HEK293 (cell line): Measurements from ENCODE around the gene ZC3H4.
A peak's percentile ranks its signal among the peaks of the same experiment; 100 is the strongest.

Experiments
- CTCF ChIA-PET: fragments of 350-600 bp; formaldehyde crosslinking; extraction: SDS; loops from one replicate; lab custom pipeline; 2021; ENCODE audit warnings: antibody characterized with exemption; lab: Yijun Ruan, JAX
- POLR2A ChIA-PET: fragments of 300-600 bp; formaldehyde crosslinking; extraction: SDS; loops from one replicate; lab custom pipeline; 2020; ENCODE audit warnings: antibody characterized with exemption, inconsistent platforms; lab: Yijun Ruan, JAX
- H3K27ac ChIP-seq: fragments of 200-500 bp; sonication (Bioruptor generic); 2 replicates; pipeline ENCODE4 v1.5.1; 2014; ENCODE audit warnings: low read depth, low read length, control low read depth, inconsistent platforms; ENCODE audit errors: extremely low read depth
- H3K36me3 ChIP-seq, 2 experiments: fragments of 200-500 bp in 1 of 2; sonication (Bioruptor generic) in 1 of 2; 1 replicate in 1 of 2; 2 replicates in 1 of 2; pipeline ENCODE4 v1.5.1; 2014 to 2017; ENCODE audit warnings: inconsistent platforms in 2 of 2, low read length in 2 of 2; ENCODE audit not compliant: control insufficient read depth in 2 of 2, insufficient read depth in 1 of 2
- H3K4me1 ChIP-seq: fragments of 200-500 bp; sonication (Bioruptor generic); 2 replicates; pipeline ENCODE4 v1.5.1; 2014; ENCODE audit warnings: mild to moderate bottlenecking, low read length, inconsistent platforms; ENCODE audit not compliant: control insufficient read depth, insufficient read depth
- H3K4me3 ChIP-seq: 2 replicates; pipeline ENCODE4 v1.5.1; 2011; ENCODE audit warnings: low read depth, mild to moderate bottlenecking, control low read depth, low read length, moderate library complexity
- H3K9me3 ChIP-seq: fragments of 200-500 bp; sonication (Bioruptor generic); 2 replicates; pipeline ENCODE4 v1.5.1; 2014; ENCODE audit warnings: low read depth, low read length, inconsistent platforms; ENCODE audit not compliant: control insufficient read depth, insufficient read depth
- HOXC10 ChIP-seq: sonication (generic); formaldehyde crosslinking; IDR thresholded peaks from 2 replicates; pipeline ENCODE4 v1.8.1; 2023; ENCODE audit warnings: mild to moderate bottlenecking, missing genetic modification reagents
- MZF1 ChIP-seq: fragments of 450-650 bp; formaldehyde crosslinking; IDR thresholded peaks from 2 replicates; pipeline ENCODE4 v1.5.1; 2017; ENCODE audit warnings: missing biosample characterization, missing genetic modification characterization, borderline replicate concordance
- TCF7L2 ChIP-seq: IDR thresholded peaks from 2 replicates; pipeline ENCODE4 v1.6.1; 2011; ENCODE audit warnings: low read depth, mild to moderate bottlenecking, inconsistent platforms, low read length, moderate library complexity, borderline replicate concordance
- ZBTB17 ChIP-seq: fragments of 450-650 bp; formaldehyde crosslinking; IDR thresholded peaks from 2 replicates; pipeline ENCODE4 v1.5.1; 2016; ENCODE audit warnings: missing biosample characterization, missing genetic modification characterization
- ZBTB20 ChIP-seq: fragments of 450-650 bp; formaldehyde crosslinking; IDR thresholded peaks from 2 replicates; pipeline ENCODE4 v1.5.1; 2016; ENCODE audit warnings: missing biosample characterization, missing genetic modification characterization
- ZNF133 ChIP-seq: fragments of 450-650 bp; formaldehyde crosslinking; IDR thresholded peaks from 2 replicates; pipeline ENCODE4 v1.5.1; 2016; ENCODE audit warnings: missing biosample characterization, missing genetic modification characterization
- ZNF354C ChIP-seq: fragments of 450-650 bp; formaldehyde crosslinking; IDR thresholded peaks from 2 replicates; pipeline ENCODE4 v1.5.1; 2016; ENCODE audit warnings: missing biosample characterization, missing genetic modification characterization, low read depth, borderline replicate concordance
- ZNF530 ChIP-seq: fragments of 450-650 bp; formaldehyde crosslinking; IDR thresholded peaks from 2 replicates; pipeline ENCODE4 v1.5.1; 2016; ENCODE audit warnings: low read depth, missing biosample characterization, missing genetic modification characterization
- ZNF596 ChIP-seq: fragments of 450-650 bp; IDR thresholded peaks from 2 replicates; pipeline ENCODE4 v1.5.0; 2018; ENCODE audit warnings: missing biosample characterization, mild to moderate bottlenecking, missing genetic modification characterization, moderate library complexity
- ZNF776 ChIP-seq: fragments of 450-650 bp; formaldehyde crosslinking; IDR thresholded peaks from 2 replicates; pipeline ENCODE4 v1.5.0; 2017; ENCODE audit warnings: missing biosample characterization, missing genetic modification characterization, borderline replicate concordance
- TF ChIP-seq, protein P1 (sequence below): fragments of 450-650 bp; formaldehyde crosslinking; IDR thresholded peaks from 2 replicates; pipeline ENCODE4; 2016; ENCODE audit warnings: missing biosample characterization, missing genetic modification characterization
- TF ChIP-seq, protein P2 (sequence below): fragments of 450-650 bp; formaldehyde crosslinking; conservative IDR thresholded peaks from 2 replicates; pipeline ENCODE4 v1.5.1; 2016; ENCODE audit warnings: low read depth, missing biosample characterization, missing genetic modification characterization
- TF ChIP-seq, protein P3 (sequence below): fragments of 450-650 bp; formaldehyde crosslinking; IDR thresholded peaks from 2 replicates; pipeline ENCODE4 v1.5.1; 2016; ENCODE audit warnings: missing biosample characterization, missing genetic modification characterization
- TF ChIP-seq, protein P4 (sequence below): fragments of 450-650 bp; IDR thresholded peaks from 2 replicates; pipeline ENCODE4 v1.5.1; 2018; ENCODE audit warnings: missing biosample characterization, missing genetic modification characterization
- TF ChIP-seq, protein P5 (sequence below): fragments of 450-650 bp; formaldehyde crosslinking; IDR thresholded peaks from 2 replicates; pipeline ENCODE4 v1.5.1; 2017; ENCODE audit warnings: missing biosample characterization, missing genetic modification characterization

Gene ZC3H4

DNA sequence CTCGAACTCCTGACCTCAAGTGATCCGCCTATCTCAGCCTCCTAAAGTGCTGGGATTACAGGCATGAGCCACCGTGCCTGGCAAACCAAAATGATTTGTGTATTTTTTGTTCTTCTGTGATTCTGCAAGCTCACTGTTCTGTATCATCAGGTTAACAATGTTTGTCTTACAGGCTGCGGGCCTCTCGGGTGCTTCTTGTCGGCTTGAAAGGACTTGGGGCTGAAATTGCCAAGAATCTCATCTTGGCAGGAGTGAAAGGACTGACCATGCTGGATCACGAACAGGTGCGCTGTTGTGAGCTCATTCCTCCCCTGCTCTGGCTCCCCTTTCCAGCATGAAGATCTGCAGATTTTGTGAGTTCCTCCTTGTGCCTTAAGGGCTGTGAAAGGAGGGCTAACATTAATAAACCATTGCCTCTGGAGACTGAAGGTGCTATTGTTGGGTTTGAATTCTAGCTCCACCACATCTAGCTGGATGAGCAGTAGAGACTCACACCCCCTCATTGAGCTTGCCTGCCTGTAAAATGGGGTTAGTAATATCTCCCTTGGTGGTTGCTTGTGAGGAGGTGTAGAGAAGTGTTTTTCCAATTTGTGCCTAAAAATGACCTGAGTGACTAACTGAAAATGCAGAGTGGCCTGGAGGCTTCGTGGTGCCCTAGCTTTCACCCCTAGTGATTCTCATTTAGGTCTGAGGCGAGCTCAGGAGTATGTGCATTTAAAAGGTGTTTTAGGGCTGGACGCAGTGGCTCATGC, 29.9 kb upstream of the ZC3H4 start:
- peaks cover 64 to 80% of the 10 kb centered on the region in 2 experiments for H3K36me3 ChIP-seq
- no peaks in the 10 kb centered on the region for H3K9me3 ChIP-seq
- H3K4me3 ChIP-seq: no peak overlapping the region
- peaks cover 6% of the 10 kb centered on the region; the same call in 1 of the 2 replicates for H3K4me1 ChIP-seq
- ChIA-PET CTCF (interaction anchor here (0.5 to 1.6 kb wide), 5 partner anchors 12 to 286 kb away, joined by 3 to 6 read pairs (median 3); no protein-coding TSS in a partner anchor), POLR2A (interaction anchor here (0.6 kb wide), 1 partner anchor 28 kb away, joined by 8 read pairs; no protein-coding TSS in a partner anchor)
- TF ChIP-seq ZNF596 (tag by site-specific recombination) (no peak), ZNF133 (tag by site-specific recombination) (no peak), ZBTB17 (tag by site-specific recombination) (no peak), HOXC10 (no peak), ZNF776 (tag by site-specific recombination) (no peak), ZNF354C (tag by site-specific recombination) (no peak), ZBTB20 (tag by site-specific recombination) (no peak), ZNF530 (tag by site-specific recombination) (no peak), TCF7L2 (no peak), MZF1 (tag by site-specific recombination) (no peak)
- TF ChIP-seq, protein P1, sequence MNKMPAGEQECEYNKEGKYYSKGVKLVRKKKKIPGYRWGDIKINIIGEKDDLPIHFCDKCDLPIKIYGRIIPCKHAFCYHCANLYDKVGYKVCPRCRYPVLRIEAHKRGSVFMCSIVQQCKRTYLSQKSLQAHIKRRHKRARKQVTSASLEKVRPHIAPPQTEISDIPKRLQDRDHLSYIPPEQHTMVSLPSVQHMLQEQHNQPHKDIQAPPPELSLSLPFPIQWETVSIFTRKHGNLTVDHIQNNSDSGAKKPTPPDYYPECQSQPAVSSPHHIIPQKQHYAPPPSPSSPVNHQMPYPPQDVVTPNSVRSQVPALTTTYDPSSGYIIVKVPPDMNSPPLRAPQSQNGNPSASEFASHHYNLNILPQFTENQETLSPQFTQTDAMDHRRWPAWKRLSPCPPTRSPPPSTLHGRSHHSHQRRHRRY (tag by site-specific recombination): no peak
- TF ChIP-seq, protein P2, sequence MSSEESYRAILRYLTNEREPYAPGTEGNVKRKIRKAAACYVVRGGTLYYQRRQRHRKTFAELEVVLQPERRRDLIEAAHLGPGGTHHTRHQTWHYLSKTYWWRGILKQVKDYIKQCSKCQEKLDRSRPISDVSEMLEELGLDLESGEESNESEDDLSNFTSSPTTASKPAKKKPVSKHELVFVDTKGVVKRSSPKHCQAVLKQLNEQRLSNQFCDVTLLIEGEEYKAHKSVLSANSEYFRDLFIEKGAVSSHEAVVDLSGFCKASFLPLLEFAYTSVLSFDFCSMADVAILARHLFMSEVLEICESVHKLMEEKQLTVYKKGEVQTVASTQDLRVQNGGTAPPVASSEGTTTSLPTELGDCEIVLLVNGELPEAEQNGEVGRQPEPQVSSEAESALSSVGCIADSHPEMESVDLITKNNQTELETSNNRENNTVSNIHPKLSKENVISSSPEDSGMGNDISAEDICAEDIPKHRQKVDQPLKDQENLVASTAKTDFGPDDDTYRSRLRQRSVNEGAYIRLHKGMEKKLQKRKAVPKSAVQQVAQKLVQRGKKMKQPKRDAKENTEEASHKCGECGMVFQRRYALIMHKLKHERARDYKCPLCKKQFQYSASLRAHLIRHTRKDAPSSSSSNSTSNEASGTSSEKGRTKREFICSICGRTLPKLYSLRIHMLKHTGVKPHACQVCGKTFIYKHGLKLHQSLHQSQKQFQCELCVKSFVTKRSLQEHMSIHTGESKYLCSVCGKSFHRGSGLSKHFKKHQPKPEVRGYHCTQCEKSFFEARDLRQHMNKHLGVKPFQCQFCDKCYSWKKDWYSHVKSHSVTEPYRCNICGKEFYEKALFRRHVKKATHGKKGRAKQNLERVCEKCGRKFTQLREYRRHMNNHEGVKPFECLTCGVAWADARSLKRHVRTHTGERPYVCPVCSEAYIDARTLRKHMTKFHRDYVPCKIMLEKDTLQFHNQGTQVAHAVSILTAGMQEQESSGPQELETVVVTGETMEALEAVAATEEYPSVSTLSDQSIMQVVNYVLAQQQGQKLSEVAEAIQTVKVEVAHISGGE (tag by site-specific recombination): no peak
- TF ChIP-seq, protein P3, sequence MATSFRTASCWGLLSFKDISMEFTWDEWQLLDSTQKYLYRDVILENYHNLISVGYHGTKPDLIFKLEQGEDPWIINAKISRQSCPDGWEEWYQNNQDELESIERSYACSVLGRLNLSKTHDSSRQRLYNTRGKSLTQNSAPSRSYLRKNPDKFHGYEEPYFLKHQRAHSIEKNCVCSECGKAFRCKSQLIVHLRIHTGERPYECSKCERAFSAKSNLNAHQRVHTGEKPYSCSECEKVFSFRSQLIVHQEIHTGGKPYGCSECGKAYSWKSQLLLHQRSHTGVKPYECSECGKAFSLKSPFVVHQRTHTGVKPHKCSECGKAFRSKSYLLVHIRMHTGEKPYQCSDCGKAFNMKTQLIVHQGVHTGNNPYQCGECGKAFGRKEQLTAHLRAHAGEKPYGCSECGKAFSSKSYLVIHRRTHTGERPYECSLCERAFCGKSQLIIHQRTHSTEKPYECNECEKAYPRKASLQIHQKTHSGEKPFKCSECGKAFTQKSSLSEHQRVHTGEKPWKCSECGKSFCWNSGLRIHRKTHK: no peak
- TF ChIP-seq, protein P4, sequence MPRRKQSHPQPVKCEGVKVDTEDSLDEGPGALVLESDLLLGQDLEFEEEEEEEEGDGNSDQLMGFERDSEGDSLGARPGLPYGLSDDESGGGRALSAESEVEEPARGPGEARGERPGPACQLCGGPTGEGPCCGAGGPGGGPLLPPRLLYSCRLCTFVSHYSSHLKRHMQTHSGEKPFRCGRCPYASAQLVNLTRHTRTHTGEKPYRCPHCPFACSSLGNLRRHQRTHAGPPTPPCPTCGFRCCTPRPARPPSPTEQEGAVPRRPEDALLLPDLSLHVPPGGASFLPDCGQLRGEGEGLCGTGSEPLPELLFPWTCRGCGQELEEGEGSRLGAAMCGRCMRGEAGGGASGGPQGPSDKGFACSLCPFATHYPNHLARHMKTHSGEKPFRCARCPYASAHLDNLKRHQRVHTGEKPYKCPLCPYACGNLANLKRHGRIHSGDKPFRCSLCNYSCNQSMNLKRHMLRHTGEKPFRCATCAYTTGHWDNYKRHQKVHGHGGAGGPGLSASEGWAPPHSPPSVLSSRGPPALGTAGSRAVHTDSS (tag by site-specific recombination): no peak
- TF ChIP-seq, protein P5, sequence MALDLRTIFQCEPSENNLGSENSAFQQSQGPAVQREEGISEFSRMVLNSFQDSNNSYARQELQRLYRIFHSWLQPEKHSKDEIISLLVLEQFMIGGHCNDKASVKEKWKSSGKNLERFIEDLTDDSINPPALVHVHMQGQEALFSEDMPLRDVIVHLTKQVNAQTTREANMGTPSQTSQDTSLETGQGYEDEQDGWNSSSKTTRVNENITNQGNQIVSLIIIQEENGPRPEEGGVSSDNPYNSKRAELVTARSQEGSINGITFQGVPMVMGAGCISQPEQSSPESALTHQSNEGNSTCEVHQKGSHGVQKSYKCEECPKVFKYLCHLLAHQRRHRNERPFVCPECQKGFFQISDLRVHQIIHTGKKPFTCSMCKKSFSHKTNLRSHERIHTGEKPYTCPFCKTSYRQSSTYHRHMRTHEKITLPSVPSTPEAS (tag by site-specific recombination): no peak
- peak overlapping the region; percentile 28; the same call in 1 of the 2 replicates for H3K27ac ChIP-seq
